ENCODE measurements around the gene TPI1. TPM values are rescaled to one million over a fixed set of nuclear protein-coding genes. Genes with fewer than 3 reads are reported as not detected.

Gene TPI1
- polyA plus RNA-seq (ENCODE audit: insufficient read length in 12 of 12) = 1,000 to 10,000 TPM in 4 of 12 donors, 100 to 1,000 TPM in 7, not detected in 1; 520 to 1,204 (median 950) TPM
- long read RNA-seq, donor 1, transcript TPI1-204 (2 exons, 427 nt) = minor isoform, 10 of 508 reads
- long read RNA-seq, donor 1, transcript TPI1-201 (7 exons, 1,763 nt) = major isoform, 359 of 508 reads
- long read RNA-seq, donor 1, partial matches to known transcripts = 122 of 508 reads
- long read RNA-seq, donor 1, other reads (novel, unspliced or antisense) = 17 of 508 reads
- long read RNA-seq, donor 2, transcript TPI1-201 (7 exons, 1,763 nt) = major isoform, 1,046 of 1,357 reads
- long read RNA-seq, donor 2, transcript TPI1-209 (7 exons, 1,587 nt) = minor isoform, 5 of 1,357 reads
- long read RNA-seq, donor 2, partial matches to known transcripts = 208 of 1,357 reads
- long read RNA-seq, donor 2, other reads (novel, unspliced or antisense) = 92 of 1,357 reads
- long read RNA-seq, donor 3, transcript TPI1-201 (7 exons, 1,763 nt) = major isoform, 327 of 393 reads
- long read RNA-seq, donor 3, partial matches to known transcripts = 58 of 393 reads
- long read RNA-seq, donor 3, other reads (novel, unspliced or antisense) = 5 of 393 reads
- long read RNA-seq, donor 4, transcript TPI1-201 (7 exons, 1,763 nt) = major isoform, 237 of 338 reads
- long read RNA-seq, donor 4, partial matches to known transcripts = 78 of 338 reads
- long read RNA-seq, donor 4, other reads (novel, unspliced or antisense) = 19 of 338 reads
- long read RNA-seq, donor 5 = 0 reads
- long read RNA-seq, donor 6, transcript TPI1-201 (7 exons, 1,763 nt) = major isoform, 288 of 334 reads
- long read RNA-seq, donor 6, partial matches to known transcripts = 29 of 334 reads
- long read RNA-seq, donor 6, other reads (novel, unspliced or antisense) = 14 of 334 reads
- long read RNA-seq, donor 7, transcript TPI1-201 (7 exons, 1,763 nt) = major isoform, 302 of 371 reads
- long read RNA-seq, donor 7, partial matches to known transcripts = 37 of 371 reads
- long read RNA-seq, donor 7, other reads (novel, unspliced or antisense) = 27 of 371 reads
- long read RNA-seq, donor 8, transcript TPI1-204 (2 exons, 427 nt) = minor isoform, 6 of 1,115 reads
- long read RNA-seq, donor 8, transcript TPI1-201 (7 exons, 1,763 nt) = major isoform, 835 of 1,115 reads
- long read RNA-seq, donor 8, partial matches to known transcripts = 176 of 1,115 reads
- long read RNA-seq, donor 8, other reads (novel, unspliced or antisense) = 94 of 1,115 reads
- long read RNA-seq, donor 9, transcript TPI1-201 (7 exons, 1,763 nt) = major isoform, 277 of 346 reads
- long read RNA-seq, donor 9, partial matches to known transcripts = 49 of 346 reads
- long read RNA-seq, donor 9, other reads (novel, unspliced or antisense) = 17 of 346 reads
- long read RNA-seq, donor 10, transcript TPI1-201 (7 exons, 1,763 nt) = major isoform, 752 of 1,055 reads
- long read RNA-seq, donor 10, transcript TPI1-204 (2 exons, 427 nt) = minor isoform, 10 of 1,055 reads
- long read RNA-seq, donor 10, partial matches to known transcripts = 224 of 1,055 reads
- long read RNA-seq, donor 10, other reads (novel, unspliced or antisense) = 66 of 1,055 reads
- long read RNA-seq, donor 11, transcript TPI1-201 (7 exons, 1,763 nt) = major isoform, 585 of 826 reads
- long read RNA-seq, donor 11, transcript TPI1-204 (2 exons, 427 nt) = minor isoform, 8 of 826 reads
- long read RNA-seq, donor 11, partial matches to known transcripts = 175 of 826 reads
- long read RNA-seq, donor 11, other reads (novel, unspliced or antisense) = 57 of 826 reads

DNA sequence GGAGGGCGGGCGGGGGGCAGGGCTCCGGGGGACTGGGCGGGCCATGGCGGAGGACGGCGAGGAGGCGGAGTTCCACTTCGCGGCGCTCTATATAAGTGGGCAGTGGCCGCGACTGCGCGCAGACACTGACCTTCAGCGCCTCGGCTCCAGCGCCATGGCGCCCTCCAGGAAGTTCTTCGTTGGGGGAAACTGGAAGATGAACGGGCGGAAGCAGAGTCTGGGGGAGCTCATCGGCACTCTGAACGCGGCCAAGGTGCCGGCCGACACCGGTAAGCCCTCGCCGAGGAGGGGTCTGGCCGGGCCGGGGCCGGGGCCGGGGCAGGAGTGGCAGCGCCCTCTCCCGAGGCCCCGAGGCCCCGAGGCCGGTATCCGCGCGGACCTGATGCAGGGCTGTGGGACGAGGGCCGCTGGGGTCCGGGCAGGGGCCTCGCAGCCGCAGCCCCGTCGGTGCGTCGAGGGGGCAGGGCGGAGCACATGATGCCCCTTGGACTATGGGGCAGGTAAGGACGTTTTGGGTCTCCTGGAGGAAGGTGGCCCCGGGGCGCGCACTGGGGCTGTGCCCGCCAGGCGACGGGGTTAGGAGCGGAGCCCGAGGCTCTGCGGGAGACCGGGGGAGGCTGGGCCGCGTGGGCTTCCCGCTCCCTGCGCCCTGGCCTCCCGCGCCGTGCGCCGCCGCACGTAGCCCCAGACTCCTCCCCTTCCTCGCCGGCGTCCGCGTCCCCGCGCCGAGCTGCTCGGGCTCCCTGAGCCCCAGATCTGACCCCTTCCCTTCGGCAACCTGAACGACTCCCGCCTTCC lies at the start of gene TPI1:
Gene TPI1, plus strand, starts transcription at position 119 of the 798 bp plus-strand sequence. Its CDS starts 36 bp downstream, at position 155.
- DNase-seq = peak; percentile 86

DNA sequence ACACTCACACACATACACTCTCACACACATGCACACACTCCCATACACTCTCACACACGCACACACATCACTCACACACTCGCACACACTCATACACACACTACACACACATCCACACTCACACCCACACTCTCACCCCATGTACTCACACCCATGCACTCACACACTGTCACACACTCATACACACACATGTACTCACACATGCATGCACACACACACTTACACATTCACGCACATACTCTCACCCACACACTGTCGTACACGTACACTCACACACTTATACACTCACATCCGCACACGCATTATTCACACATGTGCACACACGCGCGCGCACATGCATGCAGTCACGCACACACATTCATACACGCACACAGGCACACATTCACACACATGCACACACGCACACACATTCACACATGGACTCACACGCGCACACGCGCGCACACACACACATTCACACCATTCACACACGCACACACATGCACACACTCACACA lies 49.6 kb upstream of the TPI1 start:
- no peak for DNase-seq

DNA sequence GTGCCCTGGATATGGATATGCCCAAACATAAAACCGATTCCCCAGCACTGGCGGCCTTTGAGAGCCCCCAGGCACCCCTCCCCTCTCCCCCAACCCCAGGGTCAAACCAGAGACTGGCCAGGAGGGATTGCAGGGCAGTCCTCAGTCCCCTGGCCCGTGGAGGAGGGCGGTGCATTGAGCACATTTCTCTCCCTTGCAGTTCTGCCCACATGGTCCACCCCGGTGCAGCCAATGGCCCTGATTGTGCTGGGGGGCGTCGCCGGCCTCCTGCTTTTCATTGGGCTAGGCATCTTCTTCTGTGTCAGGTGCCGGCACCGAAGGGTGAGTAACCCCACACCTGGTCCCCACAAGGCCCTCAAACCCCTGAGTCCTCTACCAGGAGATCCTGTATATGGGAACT lies 49.1 kb upstream of the TPI1 start:
- no peak for DNase-seq

DNA sequence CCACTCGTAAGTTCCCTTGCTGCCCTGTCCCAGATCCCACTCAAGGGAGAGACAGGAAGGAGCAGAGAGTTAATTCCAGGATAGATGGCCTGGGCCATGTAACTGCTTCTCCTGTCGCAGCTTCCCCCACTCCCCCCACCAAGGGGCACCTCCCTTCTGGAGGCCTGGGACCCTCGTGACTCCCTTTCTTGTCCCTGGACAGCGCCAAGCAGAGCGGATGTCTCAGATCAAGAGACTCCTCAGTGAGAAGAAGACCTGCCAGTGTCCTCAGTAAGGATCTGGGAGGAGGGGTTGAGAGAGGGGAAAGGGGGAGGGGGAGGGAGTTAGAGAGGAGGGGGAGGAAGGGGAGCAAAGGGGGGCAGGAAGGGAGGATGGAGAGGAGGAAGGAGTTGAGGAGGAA lies 48.7 kb upstream of the TPI1 start:
- DNase-seq = no peak

DNA sequence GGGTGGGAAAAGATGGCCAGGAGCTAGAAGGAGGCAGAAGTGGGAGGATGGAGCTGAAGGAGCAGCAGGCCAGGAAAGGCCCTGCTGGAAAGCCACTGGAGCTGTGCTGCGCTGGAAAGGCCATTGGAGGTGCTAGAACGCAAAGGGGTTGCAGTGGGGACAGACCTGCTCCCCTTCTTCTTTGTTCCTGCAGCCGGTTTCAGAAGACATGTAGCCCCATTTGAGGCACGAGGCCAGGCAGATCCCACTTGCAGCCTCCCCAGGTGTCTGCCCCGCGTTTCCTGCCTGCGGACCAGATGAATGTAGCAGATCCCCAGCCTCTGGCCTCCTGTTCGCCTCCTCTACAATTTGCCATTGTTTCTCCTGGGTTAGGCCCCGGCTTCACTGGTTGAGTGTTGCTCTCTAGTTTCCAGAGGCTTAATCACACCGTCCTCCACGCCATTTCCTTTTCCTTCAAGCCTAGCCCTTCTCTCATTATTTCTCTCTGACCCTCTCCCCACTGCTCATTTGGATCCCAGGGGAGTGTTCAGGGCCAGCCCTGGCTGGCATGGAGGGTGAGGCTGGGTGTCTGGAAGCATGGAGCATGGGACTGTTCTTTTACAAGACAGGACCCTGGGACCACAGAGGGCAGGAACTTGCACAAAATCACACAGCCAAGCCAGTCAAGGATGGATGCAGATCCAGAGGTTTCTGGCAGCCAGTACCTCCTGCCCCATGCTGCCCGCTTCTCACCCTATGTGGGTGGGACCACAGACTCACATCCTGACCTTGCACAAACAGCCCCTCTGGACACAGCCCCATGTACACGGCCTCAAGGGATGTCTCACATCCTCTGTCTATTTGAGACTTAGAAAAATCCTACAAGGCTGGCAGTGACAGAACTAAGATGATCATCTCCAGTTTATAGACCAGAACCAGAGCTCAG lies 48.0 kb upstream of the TPI1 start:
- no peak for DNase-seq

DNA sequence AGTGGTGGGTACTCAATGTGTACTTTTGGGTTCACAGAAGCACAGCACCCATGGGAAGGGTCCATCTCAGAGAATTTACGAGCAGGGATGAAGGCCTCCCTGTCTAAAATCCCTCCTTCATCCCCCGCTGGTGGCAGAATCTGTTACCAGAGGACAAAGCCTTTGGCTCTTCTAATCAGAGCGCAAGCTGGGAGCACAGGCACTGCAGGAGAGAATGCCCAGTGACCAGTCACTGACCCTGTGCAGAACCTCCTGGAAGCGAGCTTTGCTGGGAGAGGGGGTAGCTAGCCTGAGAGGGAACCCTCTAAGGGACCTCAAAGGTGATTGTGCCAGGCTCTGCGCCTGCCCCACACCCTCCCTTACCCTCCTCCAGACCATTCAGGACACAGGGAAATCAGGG lies 47.2 kb upstream of the TPI1 start:
- DNase-seq = no peak

DNA sequence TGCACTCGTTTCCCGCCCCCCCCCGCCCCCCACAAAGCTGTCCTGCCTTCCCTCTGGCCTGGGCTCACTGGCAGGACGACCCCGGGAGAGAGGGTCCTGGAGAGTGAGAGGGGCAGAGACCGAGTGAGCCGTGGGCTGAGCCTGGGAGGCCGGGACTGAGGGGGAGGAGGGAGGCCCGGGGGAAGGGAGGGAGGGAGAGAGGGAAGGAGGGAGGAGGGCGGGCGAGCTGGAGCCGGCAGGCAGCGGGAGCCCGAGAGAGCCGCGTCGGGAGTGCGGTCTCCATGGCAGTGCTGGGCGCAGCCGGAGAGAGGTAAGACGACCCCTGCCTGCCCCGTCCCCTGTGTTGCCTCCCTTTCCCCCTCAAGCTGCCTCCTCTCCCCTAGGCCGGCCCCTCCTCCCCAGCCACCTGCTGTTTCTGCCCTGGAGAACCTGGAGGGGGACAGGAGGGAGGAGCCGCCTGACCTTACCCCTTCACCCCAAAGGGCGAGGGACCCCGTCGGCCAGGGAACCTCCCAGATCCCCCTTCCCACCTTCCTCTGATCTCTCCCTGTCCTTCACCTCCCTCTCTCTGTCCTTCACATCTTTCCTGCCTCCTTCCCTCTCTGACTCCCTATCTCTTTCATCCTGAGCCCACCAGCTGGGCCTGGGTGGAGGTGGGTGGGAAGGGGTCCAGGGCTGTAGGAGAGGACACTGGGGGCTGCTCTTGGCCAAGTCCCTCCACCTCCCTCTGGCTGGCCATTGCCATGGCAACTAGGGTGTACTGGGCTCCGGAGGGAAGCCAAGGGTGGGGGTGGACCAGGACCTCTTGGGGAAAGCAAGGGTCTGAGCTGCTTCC lies 45.5 kb upstream of the TPI1 start, which contains the start of gene GPR162:
Gene GPR162, plus strand, starts transcription at position 231 of the 835 bp plus-strand sequence. CDS start 2,078 bp downstream, outside the sequence.
- DNase-seq = peak; percentile 80

DNA sequence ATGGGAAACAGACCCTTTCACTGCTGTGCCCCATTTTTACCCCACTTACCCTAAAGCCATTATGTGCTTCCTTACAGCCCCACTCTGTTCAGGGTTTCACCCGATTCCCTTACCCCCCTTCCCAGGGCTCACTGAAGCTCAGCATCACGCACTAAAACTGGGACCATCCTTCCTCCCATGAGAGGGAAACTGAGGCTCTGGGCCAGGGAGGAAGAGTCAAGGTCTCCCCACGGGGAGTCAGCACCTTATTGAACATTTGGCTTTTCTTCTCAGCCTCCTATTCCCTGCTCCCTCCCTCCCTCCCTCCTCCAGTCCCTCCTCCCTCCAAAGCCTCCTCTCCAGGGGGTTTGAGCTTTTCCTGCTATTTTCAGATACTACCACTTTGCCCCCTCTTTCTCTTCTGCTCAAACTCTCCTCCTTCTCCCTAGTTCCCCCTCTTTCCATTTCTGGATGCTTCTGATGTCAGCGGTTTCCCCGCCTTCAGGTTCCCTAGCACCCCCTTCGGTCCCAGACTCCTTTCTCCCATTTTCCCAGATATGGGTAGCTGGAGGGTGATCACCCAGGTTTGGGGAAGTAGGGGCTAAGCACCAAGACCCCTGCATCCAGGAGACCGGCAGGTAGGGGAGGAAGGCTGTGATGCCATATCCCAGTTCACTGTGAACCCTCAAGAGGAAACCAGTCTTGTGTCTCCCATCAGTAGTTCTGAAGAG lies 44.8 kb upstream of the TPI1 start:
- DNase-seq = no peak

DNA sequence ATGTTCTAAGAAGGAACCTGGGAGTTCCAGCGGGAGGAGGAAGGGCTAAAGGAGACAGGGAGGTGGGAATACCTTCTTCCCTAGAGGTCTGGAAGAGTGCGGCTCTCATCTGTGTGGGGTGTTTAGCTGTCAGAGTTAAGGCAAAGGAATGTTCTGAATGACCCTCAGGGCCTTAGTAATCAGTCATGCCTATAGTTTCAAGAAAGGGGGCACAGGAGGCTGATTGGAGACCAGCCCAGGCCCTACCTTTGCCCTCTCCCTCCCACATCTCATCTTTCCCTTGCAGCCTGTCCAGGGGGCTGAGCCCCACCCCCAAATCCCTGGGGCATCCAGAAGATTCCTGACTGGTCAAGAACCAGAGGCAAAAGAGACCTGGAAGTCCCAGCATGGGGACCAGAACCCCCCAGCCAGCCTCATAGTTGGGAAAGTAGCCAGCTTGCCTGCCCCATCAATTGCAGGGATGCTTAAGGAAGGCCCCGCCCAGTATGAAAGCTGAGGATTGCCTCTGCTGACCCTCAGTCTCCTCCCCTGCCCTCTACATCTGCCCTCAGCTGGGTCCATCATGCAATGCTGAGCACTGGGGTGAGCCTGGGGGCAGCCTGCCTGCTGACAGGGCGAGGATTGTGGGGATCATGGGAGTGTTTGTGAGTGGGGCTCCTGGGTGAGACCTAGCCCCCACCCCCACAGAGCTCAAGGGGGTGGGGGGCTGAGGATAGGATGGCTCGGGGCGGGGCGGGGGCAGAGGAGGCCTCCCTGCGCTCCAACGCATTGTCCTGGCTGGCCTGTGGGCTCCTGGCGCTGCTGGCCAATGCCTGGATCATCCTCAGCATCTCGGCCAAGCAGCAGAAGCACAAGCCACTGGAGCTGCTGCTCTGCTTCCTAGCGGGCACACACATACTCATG lies 43.9 kb upstream of the TPI1 start:
- DNase-seq = no peak

DNA sequence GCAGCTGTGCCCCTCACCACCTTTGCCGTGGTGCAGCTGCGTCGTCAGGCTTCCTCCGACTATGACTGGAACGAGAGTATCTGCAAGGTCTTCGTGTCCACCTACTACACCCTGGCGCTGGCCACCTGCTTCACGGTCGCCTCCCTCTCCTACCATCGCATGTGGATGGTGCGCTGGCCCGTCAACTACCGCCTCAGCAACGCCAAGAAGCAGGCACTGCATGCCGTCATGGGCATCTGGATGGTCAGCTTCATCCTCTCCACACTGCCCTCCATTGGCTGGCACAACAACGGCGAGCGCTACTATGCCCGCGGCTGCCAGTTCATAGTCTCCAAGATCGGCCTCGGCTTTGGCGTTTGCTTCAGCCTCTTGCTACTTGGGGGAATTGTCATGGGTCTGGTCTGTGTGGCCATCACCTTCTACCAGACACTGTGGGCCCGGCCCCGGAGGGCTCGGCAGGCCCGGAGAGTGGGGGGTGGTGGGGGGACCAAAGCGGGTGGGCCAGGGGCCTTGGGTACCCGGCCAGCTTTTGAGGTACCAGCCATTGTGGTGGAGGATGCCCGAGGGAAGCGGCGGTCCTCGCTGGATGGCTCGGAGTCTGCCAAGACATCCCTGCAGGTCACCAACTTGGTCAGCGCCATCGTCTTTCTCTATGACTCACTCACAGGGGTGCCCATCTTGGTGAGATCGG lies 43.1 kb upstream of the TPI1 start:
- no peak for DNase-seq

DNA sequence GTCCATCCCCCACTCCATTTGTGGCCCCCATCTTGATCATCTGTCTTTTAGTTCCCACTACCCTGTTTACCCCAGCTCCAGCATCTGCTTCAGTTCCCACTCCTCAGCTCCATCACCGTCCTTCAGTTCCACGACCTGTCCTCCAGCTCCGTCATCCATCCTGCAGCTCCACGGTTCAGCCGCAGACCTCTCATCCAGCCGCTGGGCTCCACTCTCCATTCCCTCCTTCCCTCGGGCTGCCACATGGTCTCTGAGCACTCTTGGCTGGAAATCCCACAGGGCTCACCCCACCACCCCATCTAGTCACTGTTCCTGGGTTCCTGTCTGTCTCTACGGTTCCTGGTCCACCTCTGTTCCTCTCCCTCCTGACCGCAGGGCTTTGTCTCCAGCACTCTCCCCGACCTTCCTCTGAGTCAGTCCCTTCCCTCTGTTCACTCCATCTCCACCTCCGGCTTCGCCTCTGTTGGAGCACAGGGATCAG lies 42.4 kb upstream of the TPI1 start:
- no peak for DNase-seq

DNA sequence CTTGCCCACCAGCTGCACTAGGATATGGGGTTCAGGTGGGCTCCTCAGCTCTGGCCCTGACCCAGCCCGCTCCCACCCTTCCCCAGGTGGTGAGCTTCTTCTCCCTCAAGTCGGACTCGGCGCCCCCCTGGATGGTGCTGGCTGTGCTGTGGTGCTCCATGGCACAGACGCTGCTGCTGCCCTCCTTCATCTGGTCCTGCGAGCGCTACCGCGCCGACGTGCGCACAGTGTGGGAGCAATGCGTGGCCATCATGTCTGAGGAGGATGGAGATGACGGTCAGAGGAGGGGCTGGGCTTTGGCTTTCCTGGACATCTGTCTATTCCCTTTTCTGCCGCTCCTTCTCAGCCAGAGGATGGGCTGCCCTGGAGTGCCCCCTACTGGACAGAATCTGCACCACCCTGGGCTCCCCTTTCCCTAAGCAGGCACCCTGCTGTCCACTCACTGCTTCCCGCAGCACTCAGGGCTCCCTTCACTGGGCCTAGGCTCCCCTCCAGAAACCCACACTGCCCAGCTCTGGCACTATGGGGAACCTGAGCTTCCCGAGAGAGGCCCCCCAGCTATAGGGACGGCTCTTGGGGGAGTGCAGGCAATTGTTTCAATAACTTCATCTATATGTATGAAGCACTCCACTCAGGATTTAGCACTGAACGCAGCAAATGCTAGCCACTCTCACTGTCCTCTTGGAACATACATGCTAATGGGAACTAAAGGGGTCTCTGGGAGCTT lies 41.8 kb upstream of the TPI1 start:
- DNase-seq = peak; percentile 94

DNA sequence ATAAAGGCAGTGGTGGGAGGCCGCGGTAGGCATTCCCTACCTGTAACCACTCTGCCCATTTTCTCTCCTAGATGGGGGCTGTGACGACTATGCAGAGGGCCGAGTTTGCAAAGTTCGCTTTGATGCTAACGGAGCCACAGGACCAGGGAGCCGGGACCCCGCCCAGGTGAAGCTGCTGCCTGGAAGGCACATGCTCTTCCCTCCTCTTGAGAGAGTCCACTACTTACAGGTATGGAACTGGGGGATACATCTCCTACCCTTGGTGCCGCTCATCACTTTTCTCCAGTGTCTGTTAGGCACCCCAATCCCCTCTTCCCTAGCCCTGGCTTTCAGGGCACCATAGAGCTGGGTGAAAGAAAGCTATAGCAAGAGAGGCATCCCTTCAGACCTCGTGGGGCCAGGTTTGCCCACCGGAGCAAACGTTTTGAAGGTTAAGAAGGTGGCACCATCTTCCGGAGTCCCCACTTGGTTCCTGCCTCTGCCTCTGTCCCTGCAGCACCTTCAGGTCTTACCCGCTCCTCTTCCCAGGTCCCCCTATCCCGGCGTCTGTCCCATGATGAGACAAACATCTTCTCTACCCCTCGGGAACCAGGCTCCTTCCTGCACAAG lies 41.1 kb upstream of the TPI1 start:
- no peak for DNase-seq

Data from muscle of arm (tissue), 14 donors.